Measurements from ENCODE around the gene UGGT2.

- no peak for TF ChIP-seq CTCF (IDR thresholded peaks at IDR 0.05)
- TF ChIP-seq POLR2A (IDR thresholded peaks at IDR 0.05) = no peak
Measured at GRCh38 chr13:96072392-96072791, 19.2 kb upstream of the UGGT2 start.

Measured in breast epithelium (tissue), 3 donors.